SHP77 (cell line): Measurements from ENCODE around the gene TMEM43.

Experiments used
- DNase-seq, 2 experiments: peaks; one replicate each; lab custom pipeline; 2025; lab: John Stamatoyannopoulos, UW

The TMEM43 gene

DNA sequence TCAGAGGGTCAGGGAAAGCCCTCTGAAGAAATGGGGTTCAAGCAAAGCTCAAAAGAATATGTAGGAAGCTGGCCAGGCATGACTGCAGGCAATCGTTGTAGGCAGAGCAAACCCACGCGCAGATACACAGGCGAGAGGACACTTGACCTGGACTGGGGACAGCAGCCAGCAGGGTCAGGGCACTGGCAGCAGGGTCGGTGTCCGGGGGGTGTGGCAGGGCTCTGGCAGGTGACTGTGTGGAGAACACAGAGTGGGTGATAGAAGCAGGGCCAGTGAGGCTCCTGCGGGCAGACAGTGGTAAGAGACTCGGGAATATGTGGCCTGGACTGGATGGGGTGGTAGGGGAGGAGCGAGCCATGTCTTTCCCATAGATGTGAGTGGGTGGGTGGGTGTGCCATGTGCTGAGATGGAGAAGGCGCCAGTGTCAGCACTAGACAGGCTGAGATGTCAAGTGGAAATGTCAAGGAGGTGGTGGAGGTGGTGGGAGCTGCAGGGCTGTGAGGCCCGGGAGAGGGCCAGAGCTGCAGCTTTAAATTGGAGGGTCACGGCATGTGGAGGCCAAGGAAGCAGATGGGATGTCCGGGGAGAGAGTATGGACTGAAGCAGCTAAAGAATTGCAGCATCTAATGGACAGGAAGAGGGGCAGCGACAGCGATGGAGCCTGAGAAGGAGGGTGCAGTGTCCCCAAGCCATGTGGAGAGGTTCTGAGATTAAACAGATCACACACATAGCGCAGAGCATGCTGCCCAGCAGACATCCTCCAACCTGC, 13.4 kb downstream of the TMEM43 start:
- no peak for DNase-seq

DNA sequence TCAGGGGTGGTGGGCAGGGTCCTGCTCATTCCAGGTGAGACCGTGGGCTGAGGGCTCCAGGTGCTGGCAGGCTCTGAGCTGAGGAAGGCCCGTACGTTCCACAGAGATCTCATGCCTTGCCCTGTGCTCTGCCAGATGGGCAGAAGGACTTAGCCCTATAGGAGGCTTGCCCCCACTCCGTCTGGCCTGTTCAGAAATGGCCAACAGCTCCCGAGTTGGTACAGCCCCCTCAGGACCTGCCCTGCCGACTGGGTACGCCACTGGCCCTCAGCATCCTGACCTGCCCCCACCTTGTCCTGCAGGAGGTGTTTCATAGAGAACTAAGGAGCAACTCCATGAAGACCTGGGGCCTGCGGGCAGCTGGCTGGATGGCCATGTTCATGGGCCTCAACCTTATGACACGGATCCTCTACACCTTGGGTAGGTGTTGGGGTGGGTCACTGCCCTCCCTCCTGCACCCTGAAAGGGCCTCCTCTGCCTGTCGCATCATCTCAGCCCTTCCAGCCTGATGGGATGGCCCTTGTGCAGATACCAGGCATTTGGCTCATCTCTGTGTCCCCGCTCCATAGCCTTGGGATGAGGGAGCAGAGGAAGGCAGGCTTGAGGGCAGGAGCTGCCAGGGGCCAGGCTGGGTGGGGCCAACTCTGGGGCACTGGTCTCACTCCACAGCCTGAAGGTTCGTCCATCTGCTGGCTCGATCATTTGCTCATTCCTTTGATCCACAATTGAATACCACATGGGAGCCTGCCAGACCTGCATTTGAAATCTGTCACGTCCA, 14.2 kb downstream of the TMEM43 start:
- no peak for DNase-seq

DNA sequence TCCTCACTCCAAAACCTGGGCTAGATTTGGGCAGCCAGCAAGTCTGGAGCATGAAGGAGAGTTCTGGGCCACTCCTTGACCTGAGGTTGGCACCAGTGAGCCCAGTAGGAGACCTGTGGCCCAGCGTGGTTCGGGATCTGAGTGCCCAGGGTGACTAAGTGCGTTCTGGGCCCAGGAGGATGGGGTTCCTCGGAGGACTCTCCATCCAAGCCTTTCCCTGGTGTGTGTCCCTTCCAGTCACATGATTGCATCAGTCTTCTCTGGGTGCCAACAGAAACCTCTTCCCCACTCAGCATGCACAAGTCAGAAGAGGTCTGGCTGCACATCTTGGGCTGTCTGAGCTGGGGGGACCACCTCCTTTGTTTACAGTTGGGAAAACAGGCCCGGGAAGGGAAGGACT, 14.9 kb downstream of the TMEM43 start:
- DNase-seq = no peak

DNA sequence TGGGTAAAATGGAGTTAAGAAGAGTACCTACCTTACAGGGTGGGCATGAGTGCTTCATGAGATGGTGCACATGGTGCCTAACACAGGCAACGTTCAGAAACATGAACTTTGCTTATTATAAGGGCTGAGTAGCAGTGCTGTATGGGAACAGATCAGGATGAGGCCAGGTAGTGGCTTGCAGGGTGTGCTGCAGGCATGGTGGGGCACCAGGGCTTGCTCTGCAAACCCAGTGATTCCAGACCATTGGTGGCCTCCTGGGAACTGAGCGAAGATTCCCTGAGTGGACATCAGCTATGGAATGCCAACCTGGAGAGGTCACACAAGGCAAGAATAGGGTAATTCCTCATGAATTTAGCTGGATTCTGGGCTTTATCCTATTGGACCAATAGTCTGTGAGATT, 15.8 kb downstream of the TMEM43 start:
- DNase-seq = no peak

DNA sequence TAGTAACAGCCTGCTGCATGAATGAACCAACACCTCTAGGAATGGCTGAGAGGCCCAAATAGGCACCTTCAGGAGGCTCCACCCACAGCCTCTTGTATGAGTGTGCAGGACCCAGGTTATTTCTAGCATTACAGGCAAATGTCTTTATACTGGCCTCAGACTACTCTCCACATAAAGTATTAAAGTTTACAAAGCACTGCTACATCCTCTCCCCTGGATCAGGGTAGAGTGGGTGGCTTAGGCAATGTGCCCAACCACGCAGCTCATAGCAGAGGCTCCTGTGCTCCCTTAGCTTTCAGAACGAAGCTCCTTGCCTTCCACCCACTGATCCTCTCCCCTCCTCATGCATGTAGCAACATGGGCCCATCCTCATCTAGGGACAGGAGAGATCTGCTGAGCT, 16.3 kb downstream of the TMEM43 start:
- DNase-seq = no peak

DNA sequence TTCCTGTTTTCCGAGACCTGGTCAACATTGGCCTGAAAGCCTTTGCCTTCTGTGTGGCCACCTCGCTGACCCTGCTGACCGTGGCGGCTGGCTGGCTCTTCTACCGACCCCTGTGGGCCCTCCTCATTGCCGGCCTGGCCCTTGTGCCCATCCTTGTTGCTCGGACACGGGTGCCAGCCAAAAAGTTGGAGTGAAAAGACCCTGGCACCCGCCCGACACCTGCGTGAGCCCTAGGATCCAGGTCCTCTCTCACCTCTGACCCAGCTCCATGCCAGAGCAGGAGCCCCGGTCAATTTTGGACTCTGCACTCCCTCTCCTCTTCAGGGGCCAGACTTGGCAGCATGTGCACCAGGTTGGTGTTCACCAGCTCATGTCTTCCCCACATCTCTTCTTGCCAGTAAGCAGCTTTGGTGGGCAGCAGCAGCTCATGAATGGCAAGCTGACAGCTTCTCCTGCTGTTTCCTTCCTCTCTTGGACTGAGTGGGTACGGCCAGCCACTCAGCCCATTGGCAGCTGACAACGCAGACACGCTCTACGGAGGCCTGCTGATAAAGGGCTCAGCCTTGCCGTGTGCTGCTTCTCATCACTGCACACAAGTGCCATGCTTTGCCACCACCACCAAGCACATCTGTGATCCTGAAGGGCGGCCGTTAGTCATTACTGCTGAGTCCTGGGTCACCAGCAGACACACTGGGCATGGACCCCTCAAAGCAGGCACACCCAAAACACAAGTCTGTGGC, 16.9 kb downstream of the TMEM43 start:
- no peak for DNase-seq

DNA sequence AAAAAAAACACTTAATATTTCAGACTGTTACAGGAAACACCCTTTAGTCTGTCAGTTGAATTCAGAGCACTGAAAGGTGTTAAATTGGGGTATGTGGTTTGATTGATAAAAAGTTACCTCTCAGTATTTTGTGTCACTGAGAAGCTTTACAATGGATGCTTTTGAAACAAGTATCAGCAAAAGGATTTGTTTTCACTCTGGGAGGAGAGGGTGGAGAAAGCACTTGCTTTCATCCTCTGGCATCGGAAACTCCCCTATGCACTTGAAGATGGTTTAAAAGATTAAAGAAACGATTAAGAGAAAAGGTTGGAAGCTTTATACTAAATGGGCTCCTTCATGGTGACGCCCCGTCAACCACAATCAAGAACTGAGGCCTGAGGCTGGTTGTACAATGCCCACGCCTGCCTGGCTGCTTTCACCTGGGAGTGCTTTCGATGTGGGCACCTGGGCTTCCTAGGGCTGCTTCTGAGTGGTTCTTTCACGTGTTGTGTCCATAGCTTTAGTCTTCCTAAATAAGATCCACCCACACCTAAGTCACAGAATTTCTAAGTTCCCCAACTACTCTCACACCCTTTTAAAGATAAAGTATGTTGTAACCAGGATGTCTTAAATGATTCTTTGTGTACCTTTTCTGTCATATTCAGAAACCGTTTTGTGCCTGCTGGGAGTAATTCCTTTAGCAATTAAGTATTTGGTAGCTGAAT, 17.9 kb downstream of the TMEM43 start:
- DNase-seq = no peak

DNA sequence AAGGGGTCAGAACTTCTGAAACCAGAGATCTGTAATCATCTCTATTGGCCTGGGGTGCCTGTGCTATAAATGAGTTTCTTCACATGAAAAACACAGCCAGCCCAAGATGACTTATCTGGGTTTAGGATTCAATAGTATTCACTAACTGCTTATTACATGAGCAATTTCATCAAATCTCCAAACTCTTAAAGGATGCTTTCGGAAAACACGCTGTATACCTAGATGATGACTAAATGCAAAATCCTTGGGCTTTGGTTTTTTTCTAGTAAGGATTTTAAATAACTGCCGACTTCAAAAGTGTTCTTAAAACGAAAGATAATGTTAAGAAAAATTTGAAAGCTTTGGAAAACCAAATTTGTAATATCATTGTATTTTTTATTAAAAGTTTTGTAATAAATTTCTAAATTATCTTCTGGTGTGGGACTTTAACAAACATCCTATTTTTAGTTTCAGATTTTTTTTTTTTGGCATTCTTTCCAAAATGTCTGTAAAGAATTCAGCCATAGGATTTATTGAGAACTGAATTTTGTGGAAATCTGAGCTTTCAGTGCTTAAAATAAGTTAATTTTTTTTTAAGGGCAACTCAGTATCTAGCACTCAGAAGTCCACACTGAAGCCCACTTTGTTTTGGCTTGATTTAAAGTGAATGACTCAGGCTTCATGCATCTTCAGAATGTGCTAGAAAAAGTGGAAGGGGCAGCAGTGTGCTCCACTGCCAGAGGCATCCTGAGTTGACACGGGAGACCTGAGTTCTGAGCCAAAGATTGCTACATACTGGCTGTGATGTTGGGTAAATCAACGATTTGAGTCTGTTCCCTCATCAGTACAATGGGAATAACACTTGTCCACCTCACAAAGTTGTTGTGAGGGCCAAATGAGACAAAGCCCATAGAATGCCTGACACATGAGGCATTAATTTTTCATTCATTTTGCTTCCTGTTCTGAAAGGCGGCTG, 18.7 kb downstream of the TMEM43 start:
- no peak for DNase-seq

DNA sequence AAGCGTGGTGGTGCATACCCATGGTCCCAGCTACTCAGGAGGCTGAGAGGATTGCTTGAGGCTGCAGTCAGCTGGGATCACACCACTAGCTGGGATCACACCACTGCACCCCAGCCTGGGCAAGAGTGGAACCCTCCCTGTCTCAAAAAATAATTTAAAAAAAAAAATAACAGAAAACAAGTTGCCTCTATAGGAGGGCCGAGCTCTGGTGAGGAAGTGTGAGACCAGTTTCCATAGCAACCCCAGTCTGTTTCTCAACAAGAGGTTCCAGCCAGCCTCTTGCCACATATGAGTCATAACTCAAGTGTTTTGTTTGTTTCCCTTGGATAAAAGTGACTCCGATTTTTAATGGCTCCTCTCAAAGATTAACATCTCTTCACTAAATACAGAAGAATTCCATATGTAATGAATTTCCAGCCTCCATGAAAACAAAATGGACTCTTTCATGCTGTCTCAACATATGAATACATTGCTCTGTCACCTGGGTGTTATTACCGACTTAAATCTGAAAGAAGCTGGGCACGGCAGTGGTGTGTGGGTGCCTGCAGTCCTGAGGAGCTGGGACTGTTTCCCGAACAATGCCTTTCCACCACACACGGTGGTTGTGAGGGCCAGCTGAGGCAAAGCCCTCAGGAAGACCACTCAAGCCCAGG, 19.7 kb downstream of the TMEM43 start:
- DNase-seq = peak; percentile 79 to 86

DNA sequence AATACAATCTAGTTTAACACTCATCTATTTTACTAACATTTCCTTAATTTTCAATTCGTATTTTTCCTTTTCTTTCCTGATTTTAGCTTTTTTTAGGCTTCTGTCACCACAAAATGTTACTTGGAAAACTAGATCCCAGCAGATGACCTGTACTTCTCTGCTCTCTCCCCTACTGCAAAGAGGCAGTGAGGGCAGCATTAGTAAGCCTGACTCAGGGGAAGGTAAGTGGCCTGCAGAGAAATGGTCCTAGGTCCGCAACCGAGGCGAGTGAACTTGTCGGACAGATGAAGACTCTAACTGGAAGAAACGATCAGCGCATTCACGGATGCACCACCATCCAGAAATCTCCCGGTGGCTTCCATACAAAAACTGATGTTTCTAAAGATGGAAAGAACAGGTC, 20.4 kb downstream of the TMEM43 start:
- no peak for DNase-seq

DNA sequence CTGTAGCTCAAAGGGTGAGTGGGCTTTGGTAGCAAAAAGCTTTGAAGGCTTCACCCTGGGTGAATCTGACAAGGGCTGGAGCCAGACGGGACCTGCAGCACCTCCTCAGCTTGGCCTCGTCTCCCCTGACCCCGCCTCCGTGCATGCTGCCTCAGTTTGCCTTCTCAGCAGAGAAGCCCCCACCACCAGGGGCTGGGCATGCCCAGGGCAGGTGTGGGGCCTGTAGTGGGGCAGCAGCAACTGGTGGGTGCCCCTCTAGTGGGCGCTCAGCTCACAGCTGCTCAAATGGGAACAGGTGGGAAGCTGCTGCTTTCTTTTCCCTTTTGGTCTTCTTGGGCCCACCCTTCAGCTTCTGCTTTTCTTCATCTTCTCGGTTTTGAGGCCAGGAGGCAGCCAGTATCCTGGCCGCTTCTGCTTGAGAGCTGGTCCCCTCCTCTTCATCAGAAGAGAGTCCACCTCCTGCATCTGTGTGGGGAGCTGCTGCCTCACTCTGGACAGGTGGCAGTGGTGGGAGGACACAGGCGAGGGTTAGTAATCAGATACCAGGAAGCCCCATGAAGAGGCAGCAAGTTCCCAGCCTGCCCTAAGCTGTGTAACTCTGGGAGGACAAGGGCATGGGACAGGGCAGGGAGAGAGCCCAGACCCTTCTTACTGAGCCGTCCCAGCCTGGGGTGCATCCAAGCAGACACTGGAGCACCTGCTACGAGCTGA, 21.0 kb downstream of the TMEM43 start:
- no peak for DNase-seq

DNA sequence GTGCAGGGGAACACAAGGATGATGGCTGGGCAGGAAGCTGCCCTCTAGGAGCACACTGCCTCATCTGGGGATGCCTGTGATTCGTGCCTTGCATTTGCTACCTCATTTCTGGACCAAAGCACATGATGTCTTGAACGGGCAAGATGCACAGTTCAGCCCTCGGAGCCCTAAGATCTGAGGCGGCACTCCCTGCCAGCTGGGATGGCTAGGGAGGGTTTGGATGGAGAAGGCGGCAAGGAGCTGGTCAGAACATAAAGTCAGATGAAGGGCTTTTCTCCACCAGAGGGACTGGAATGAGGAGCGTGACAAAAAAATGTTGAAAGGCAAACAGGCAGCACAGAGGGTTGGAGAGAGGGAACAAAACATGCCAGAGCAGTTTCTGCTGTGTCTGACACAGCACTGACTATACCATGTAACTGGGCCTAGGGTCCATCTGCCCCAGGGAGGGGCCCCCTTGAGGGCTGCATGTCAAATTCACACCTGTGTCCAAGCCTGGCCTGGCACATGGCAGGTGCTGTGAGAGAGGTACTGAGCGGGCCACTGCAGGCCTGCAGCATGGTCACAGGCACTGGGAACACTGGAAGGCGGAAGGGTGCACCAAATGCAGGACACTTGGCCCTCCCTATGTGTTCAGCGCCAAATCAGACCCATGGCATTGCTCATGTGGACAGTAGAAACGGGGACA, 21.7 kb downstream of the TMEM43 start:
- DNase-seq = no peak

DNA sequence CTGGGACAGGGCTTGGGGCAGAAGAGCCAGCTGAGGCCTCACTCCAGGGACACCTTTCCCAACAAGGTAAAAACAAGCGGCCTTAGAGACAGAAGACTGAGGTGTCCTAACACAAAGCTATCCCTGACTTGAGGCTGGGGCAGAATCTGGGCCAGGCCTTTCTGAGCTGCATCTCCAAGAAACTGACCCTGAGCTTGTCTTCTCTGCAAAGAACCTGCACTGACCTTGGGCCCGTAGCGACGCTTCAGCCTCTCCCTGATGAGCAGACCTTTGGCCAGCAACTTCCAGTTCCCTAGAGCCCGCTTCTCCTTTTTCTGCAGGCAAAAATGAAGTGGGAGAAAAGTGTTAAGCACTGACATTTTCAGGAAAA, 22.2 kb downstream of the TMEM43 start:
- DNase-seq = no peak

DNA sequence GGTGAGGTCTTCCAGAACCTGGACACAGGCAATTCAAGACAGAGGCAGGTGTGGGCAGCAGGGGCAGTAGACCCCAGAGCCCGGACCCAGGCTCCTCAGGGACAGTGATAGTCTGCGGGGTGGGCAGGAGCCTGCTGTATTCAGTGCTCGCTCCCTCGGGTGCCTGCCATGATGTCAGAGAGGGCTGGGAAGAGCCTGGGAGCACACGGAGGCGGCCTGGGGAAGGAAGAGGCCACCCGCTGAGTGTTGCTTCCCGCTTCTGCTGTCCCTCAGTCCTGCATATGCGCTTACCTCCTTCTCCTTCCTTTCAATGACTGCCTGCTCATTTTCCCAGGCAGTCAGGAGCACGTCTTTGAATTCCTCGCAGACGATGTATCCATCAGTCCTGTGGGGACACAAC, 22.8 kb downstream of the TMEM43 start:
- no peak for DNase-seq

DNA sequence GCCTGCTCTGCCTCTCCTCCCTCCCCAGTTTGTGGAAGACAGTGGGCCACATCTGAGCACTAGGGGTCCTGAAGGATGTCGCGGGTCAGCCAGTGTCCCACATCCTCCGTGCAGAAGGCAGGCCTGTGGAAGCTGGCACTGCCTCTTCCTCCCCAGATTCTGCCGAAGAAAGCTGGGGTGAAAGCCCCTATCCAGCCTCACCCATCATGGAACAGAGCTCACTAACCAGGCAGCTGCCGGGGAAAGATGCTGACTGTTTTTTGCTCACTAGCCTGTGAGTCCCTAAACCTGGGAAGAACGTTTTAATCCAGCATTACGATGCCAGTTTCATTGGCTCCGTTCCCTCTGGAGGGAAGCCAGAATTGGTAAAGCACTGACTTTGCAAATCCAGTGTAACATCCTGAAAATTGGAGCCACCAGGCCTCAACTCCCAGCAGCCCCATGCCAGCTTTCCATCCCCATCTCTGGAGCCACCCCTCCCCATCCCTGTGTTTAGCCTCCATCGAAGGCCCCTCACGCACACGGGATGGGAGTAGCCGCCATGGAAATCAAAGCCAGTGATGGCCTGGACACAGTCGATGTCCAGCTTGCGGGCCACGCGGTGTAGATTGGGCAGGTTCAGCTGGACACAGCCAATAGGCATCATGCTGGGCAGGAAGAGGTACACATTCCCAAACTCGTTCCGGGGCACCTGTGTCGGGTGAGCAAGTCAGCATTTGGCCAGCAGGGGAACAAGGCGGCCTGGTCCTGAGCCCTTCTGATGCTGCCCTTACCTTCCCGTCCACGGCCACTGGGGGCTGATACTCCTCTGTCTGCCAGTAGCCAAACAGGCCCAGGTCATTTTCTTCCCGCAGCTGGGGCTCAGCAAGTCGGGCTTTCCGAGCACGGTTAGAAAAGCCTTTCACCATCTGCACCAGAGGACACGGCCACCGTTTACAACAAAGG, 23.5 kb downstream of the TMEM43 start:
- DNase-seq = no peak

DNA sequence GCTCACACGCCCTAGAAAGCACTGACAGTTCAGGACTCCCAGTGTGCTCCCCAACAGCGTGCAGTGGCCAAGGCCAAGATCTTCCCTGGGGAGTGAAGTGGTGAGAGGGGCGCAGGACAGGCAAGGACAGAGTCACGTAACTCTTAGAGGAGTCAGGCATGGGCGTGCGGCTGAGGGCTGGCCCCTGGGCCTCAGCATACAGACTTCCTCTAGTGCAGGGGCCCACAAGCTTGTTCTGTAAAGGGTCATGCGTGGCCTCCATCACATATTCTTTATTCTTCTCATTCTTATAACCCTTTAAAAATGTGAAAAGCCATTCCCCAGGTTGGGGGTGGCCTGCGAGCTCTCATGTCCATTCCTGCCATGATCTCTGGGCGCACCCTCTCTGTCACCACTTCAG, 25.2 kb downstream of the TMEM43 start:
- no peak for DNase-seq

DNA sequence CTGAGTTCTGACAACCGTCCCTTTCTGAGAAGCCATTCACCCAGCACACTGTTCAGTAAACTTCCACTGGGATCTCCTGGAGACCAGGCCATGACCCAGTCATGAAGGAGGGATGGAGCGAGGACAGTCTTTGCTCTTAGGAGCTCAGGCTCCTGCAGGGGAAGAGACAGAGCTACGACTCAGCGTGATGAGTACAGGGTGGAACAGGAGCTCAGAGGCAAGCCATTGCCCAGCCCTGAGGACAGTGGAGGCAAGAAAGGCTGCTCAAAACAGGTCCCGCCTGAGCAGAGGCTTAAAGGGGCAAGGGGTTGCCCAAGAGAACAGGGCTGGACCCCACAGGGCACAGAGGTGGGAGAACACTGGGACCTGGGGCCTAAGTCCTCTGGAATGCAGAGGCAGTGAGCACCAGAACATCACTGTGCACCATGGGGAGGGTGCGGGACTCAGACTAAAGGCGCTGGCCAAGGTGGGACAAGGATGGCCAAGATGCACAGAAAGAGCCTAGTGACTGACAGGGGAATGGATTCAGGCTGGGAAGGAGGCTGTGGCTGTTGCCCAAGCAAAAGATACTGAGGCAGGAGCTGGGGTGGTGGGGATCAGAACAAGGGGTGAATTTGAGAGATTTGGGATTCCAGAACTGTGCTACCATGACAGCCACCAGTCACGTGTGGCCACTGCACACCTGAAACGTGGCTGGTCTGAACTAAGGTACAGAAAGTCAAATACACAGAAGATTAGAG, 25.8 kb downstream of the TMEM43 start:
- no peak for DNase-seq
